ENCODE data around the gene SLC22A14.
"Not testable (repeated sequence)": the region's sequence is repeated elsewhere in the genome, so short reads cannot be mapped to it uniquely, and the experiment has no call there.

DNA sequence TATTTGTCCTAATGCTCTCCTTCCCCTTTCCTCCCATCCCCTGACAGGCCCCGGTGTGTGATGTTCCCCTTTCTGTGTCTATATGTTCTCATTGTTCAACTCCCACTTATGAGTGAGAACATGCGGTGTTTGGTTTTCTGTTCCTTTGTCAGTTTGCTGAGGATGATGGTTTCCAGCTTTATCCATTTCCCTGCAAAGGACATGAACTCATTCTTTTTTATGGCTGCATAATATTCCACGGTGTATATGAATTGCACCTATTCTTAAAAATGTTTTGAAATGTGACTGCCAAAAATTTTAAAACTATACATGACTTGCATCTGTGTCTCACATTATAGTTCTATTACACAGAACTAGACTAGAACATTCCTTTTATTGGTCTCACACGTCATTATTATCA, 38.5 kb downstream of the SLC22A14 start:
- TF ChIP-seq POLR2AphosphoS5, POLR2A, EP300 (IDR thresholded peaks at IDR 0.05): not testable (repeated sequence)
- TF ChIP-seq, protein P1, sequence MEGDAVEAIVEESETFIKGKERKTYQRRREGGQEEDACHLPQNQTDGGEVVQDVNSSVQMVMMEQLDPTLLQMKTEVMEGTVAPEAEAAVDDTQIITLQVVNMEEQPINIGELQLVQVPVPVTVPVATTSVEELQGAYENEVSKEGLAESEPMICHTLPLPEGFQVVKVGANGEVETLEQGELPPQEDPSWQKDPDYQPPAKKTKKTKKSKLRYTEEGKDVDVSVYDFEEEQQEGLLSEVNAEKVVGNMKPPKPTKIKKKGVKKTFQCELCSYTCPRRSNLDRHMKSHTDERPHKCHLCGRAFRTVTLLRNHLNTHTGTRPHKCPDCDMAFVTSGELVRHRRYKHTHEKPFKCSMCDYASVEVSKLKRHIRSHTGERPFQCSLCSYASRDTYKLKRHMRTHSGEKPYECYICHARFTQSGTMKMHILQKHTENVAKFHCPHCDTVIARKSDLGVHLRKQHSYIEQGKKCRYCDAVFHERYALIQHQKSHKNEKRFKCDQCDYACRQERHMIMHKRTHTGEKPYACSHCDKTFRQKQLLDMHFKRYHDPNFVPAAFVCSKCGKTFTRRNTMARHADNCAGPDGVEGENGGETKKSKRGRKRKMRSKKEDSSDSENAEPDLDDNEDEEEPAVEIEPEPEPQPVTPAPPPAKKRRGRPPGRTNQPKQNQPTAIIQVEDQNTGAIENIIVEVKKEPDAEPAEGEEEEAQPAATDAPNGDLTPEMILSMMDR (IDR thresholded peaks at IDR 0.05) = not testable (repeated sequence)

Data from gastroesophageal sphincter (tissue), 3 donors.